C4-2B (cell line): Measurements from ENCODE around the gene C1orf50.
"Not testable (repeated sequence)": the region's sequence is repeated elsewhere in the genome, so short reads cannot be mapped to it uniquely, and the experiment has no call there.

Source experiments
- H3K27ac ChIP-seq: fragments of 450-650 bp; 2 replicates; pipeline ENCODE4 v1.5.1; 2017
- ZFX ChIP-seq: fragments of 450-650 bp; IDR thresholded peaks from 2 replicates; pipeline ENCODE4 v1.6.1; 2017
- TF ChIP-seq, protein P1 (sequence below): fragments of 450-650 bp; conservative IDR thresholded peaks from 2 replicates; pipeline ENCODE4 v1.5.1; 2017; ENCODE audit warnings: mild to moderate bottlenecking

Gene C1orf50

DNA sequence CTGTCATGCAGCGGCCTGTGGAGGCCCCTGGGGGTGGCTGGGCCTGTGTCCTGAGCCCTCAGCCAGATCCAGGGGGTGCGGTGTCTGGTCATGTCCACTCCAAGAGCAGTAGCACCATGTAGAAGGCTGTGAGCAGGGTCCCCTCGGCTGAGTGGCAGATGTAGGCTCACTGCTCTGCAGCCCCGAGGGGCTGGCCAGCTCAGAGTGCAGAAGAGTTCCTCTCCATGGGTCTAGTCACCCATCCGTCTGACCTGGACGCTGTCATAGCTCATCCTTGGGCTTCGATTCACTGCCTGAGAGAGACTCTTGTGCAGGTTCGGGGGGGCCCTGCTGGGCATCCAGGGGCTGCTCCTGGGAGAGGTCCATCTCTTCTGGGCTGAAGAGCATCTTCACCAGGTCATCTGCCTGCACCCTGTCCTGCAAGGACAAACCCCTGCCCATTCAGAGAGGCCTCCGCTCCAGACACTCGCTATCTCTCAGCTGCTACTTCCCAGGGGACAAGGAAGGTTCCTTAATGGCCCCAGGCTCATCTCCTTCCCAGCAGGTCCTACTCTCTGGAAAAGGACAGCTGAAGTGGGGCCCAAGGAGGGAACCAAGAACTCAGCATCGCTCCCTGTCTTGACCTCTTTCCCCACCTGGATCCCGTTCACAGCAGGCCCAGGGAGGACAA lies 20.5 kb upstream of the C1orf50 start:
- H3K27ac ChIP-seq = no peak overlapping the region

DNA sequence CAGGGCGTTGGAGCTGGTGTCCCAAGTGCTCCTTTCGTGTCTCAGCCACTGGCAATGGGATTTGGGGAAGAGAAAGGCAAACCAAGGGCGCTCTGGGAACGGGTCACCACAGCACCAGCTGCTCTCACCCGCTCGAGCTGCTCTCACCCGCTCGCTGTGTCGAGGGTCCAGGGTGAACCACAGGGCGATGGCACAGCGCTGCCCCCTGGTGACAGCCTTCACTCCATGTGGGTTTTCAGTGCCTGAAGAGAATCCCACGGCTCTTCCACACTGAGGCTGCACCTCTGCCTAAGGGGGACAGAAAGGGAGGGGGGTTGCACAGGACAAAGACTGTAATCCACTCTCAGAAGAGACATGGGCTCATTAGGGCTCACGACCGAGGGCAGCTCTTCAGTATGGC lies 19.9 kb upstream of the C1orf50 start:
- no peak overlapping the region for H3K27ac ChIP-seq
- TF ChIP-seq ZFX = no peak
- TF ChIP-seq, protein P1, sequence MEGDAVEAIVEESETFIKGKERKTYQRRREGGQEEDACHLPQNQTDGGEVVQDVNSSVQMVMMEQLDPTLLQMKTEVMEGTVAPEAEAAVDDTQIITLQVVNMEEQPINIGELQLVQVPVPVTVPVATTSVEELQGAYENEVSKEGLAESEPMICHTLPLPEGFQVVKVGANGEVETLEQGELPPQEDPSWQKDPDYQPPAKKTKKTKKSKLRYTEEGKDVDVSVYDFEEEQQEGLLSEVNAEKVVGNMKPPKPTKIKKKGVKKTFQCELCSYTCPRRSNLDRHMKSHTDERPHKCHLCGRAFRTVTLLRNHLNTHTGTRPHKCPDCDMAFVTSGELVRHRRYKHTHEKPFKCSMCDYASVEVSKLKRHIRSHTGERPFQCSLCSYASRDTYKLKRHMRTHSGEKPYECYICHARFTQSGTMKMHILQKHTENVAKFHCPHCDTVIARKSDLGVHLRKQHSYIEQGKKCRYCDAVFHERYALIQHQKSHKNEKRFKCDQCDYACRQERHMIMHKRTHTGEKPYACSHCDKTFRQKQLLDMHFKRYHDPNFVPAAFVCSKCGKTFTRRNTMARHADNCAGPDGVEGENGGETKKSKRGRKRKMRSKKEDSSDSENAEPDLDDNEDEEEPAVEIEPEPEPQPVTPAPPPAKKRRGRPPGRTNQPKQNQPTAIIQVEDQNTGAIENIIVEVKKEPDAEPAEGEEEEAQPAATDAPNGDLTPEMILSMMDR = peak; percentile 64

More for the DNA sequence above, 20.5 kb upstream of the C1orf50 start:
- no peak for TF ChIP-seq ZFX
- TF ChIP-seq, protein P1 = no peak

DNA sequence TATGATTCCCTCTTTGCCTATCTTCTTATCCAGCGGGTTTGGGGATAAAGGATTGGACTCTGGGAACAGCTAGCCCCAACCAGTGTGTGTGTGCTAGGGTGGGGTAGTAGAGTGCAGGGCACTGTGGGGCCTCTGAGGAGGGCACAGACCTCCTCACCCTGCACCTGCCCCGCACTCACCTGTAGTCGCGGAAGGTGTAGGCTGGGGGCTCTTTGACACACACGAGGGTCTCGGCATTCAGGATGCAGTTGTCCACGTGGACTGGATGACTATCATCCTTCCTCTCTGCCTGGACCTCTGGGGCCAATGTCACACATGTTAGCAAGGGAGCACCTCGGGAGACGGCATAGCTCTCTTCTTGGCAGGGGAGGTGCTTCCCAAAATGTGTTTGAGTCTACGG lies 19.0 kb upstream of the C1orf50 start:
- TF ChIP-seq ZFX = no peak
- TF ChIP-seq, protein P1 = no peak
- no peak overlapping the region for H3K27ac ChIP-seq

DNA sequence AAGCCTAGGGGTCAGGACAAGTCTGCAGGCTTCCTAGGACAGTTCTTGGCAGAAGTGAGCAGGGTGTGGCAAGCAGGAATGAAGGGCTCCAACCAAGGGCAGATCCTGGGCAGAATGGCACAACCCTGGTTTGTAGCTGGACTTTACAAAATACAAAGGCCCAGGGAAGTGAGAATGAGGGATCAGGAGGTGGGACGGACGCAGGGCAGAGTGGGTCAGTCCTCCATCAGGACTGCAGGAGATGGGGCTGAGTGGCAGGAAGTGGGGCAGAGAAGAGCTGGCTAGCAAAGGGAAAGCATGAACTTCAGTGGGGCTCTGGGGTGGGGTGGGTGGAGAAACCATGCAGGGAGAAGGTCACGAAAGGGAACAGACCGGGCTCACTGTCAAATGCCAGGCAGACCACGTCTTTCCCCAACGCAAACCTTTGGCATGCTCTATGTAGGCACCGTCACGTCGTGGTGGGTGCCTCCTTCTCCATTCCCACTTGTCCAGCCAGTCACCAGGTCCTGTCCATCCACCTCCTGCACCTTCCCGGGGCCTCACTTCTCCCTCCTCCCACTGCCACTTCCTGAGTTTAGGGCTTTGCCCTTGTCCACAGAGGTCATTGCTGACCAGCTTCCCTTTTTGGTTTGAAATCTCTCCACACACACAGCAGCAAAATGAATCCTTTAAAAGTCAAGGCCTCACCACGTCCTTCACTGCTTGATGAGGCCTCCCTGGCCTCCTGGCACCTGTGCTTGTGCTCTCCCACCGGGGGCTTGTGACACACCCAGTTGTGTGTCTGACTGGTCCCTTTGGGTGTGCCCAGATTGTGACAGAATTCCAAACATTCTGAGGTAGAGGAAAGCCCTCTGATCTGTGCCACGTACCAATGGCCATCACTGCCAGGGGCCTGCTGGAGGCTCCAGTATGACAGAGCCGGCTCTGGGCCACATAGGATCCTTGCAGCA lies 18.3 kb upstream of the C1orf50 start:
- H3K27ac ChIP-seq = no peak overlapping the region
- no peak for TF ChIP-seq ZFX
- TF ChIP-seq, protein P1 = no peak

DNA sequence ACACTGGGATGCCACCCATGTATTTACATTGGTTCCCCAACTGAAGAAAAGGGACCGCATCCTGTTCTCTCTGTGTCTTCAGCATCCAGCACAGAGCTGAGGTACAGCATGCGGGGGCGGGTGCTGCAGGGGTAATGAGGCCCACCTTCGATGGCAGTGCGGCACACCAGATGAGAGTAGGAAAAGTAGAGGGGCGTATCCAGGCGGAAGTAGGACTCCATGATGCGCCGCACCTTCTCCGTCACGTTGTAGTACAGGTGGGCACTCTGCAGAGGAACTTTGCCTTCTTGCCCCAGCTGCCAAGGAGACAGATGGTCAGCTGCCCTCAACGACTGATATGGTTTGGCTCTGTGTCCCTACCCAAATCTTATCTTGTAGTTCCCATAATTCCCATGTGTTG lies 17.0 kb upstream of the C1orf50 start:
- no peak overlapping the region for H3K27ac ChIP-seq
- no peak for TF ChIP-seq ZFX
- TF ChIP-seq, protein P1 = no peak

DNA sequence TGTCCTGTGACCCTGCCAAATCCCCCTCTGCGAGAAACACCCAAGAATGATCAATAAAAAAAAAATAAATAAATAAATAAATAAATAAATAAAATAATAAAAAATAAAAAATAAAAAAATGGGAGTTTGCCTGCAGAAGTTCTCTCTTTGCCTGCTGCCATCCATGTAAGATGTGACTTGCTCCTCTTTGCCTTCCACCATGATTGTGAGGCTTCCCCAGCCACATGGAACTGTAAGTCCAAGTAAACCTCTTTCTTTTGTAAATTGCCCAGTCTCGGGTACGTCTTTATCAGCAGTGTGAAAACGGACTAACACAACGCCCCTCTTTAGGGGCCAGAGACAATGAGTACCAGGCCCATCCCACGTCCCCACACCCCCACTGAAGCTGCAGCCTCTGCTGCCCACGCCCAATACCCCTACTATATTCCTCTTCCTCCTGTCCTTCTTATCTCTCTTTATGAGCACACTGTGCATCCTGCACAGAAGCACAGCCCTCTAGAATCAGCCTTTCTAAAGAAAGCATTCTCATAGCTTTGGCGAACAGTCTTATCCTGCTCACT lies 15.5 kb upstream of the C1orf50 start:
- H3K27ac ChIP-seq = not testable (repeated sequence)

DNA sequence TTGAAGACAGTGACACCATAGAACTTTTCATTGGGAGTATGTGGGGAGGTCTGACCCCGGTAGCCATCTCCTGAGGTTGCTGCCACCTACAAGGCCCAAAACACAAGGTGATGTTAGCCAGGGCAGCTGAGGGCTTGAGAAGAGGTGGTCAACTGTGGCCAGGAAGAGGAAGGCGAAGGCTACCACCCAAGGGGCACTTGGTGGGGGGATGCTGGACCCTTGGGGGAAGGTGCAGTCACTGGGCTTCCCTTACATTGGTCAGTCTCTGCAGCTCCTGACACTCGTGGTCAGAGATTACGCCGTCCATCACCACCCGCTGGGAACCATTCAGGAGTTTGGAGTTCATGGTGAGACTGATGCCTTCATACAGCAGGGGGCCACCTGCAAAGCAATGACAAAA lies 14.8 kb upstream of the C1orf50 start:
- TF ChIP-seq ZFX = no peak
- TF ChIP-seq, protein P1 = no peak
- no peak overlapping the region for H3K27ac ChIP-seq
